Activated naive CD4-positive, alpha-beta T cell treated with anti-CD3 and anti-CD28 coated beads, Interleukin-2, amount 10 ng/mL, durations not matched to agents 7 days and 5 days (primary cell): ENCODE data around the gene SMG6.
A peak's percentile ranks its signal among the peaks of the same experiment; 100 is the strongest.

Experiments used
- CTCF ChIA-PET: fragments of 350-600 bp; sonication (Branson Sonifier 250); formaldehyde crosslinking; loops from one replicate; lab custom pipeline; 2021; ENCODE audit warnings: antibody characterized with exemption; lab: Charles Lee
- DNase-seq: peaks from one replicate; pipeline ENCODE4 v3.0.0-alpha.2; 2020
- H3K27ac Mint-ChIP-seq: one replicate; pipeline ENCODE4 v1.8.0; 2021; ENCODE audit warnings: mild to moderate bottlenecking, moderate library complexity, mixed read lengths
- H3K27me3 Mint-ChIP-seq: one replicate; pipeline ENCODE4 v1.8.0; 2021; ENCODE audit warnings: mild to moderate bottlenecking, mixed read lengths
- H3K36me3 Mint-ChIP-seq: one replicate; pipeline ENCODE4 v1.8.0; 2021; ENCODE audit warnings: mixed read lengths
- H3K4me1 Mint-ChIP-seq: one replicate; pipeline ENCODE4 v1.8.0; 2021; ENCODE audit warnings: mixed read lengths
- H3K4me3 Mint-ChIP-seq: one replicate; pipeline ENCODE4 v1.8.0; 2021; ENCODE audit warnings: mild to moderate bottlenecking, moderate library complexity, mixed read lengths
- H3K9me3 Mint-ChIP-seq: one replicate; pipeline ENCODE4 v1.8.0; 2021; ENCODE audit warnings: mixed read lengths

Gene SMG6

GRCh38 chr17:2061441-2061958 lies 242.1 kb downstream of the SMG6 start:
- Mint-ChIP-seq H3K36me3 (peaks cover 58% of the 10 kb centered on the region), H3K27me3 (peaks cover 17% of the 10 kb centered on the region), H3K9me3 (no peaks in the 10 kb centered on the region), H3K27ac (no peak overlapping the region), H3K4me1 (peaks cover 42% of the 10 kb centered on the region), H3K4me3 (no peak overlapping the region)
- no peak for DNase-seq
- CTCF ChIA-PET, result interaction anchor here (7.5 kb wide), 1 partner anchor 184 kb away, joined by 147 read pairs; no protein-coding TSS in a partner anchor

- Mint-ChIP-seq H3K27ac (no peak overlapping the region), H3K4me3 (no peak overlapping the region), H3K4me1 (peaks cover 42% of the 10 kb centered on the region), H3K27me3 (peaks cover 18% of the 10 kb centered on the region), H3K36me3 (peaks cover 53% of the 10 kb centered on the region), H3K9me3 (no peaks in the 10 kb centered on the region)
- DNase-seq, result no peak
- CTCF ChIA-PET, result interaction anchor here (1.0 to 7.5 kb wide), 2 partner anchors 115 to 184 kb away, joined by 3 to 147 read pairs; no protein-coding TSS in a partner anchor
Measured at GRCh38 chr17:2060681-2061440, 242.7 kb downstream of the SMG6 start.

- Mint-ChIP-seq H3K9me3 (no peaks in the 10 kb centered on the region), H3K36me3 (peaks cover 49% of the 10 kb centered on the region), H3K4me1 (peaks cover 39% of the 10 kb centered on the region), H3K27ac (peak overlapping the region; percentile 29), H3K27me3 (peaks cover 18% of the 10 kb centered on the region), H3K4me3 (no peak overlapping the region)
- DNase-seq, result no peak
- CTCF ChIA-PET, result interaction anchor here (0.6 to 7.5 kb wide), 5 partner anchors 31 to 356 kb away, joined by 3 to 147 read pairs (median 5); no protein-coding TSS in a partner anchor
Measured at GRCh38 chr17:2060385-2060658, 243.3 kb downstream of the SMG6 start.

GRCh38 chr17:2059547-2060384 lies 243.8 kb downstream of the SMG6 start:
- peak overlapping the region; percentile 64 for H3K4me3 Mint-ChIP-seq
- peak overlapping the region; percentile 67 for H3K27ac Mint-ChIP-seq
- H3K4me1 Mint-ChIP-seq, result peaks cover 37% of the 10 kb centered on the region
- DNase-seq, result no peak
- H3K36me3 Mint-ChIP-seq, result peaks cover 45% of the 10 kb centered on the region
- CTCF ChIA-PET, result interaction anchor here (0.6 to 7.5 kb wide), 6 partner anchors 31 to 356 kb away, joined by 3 to 147 read pairs (median 7); no protein-coding TSS in a partner anchor
- H3K9me3 Mint-ChIP-seq, result no peaks in the 10 kb centered on the region
- peaks cover 20% of the 10 kb centered on the region for H3K27me3 Mint-ChIP-seq

GRCh38 chr17:2058586-2059546 lies 244.7 kb downstream of the SMG6 start:
- Mint-ChIP-seq H3K9me3 (no peaks in the 10 kb centered on the region), H3K27me3 (peaks cover 28% of the 10 kb centered on the region), H3K36me3 (peaks cover 41% of the 10 kb centered on the region), H3K4me3 (peak overlapping the region; percentile 64), H3K4me1 (peaks cover 39% of the 10 kb centered on the region), H3K27ac (peak overlapping the region; percentile 58)
- peak; percentile 82 for DNase-seq
- CTCF ChIA-PET, result interaction anchor here (0.9 to 7.5 kb wide), 18 partner anchors 8 to 357 kb away, joined by 3 to 147 read pairs (median 5); partner anchors contain the start of gene TSR1

GRCh38 chr17:2057760-2058585 lies 245.6 kb downstream of the SMG6 start:
- H3K4me1 Mint-ChIP-seq, result peaks cover 43% of the 10 kb centered on the region
- peaks cover 37% of the 10 kb centered on the region for H3K27me3 Mint-ChIP-seq
- CTCF ChIA-PET, result interaction anchor here (0.9 to 7.5 kb wide), 23 partner anchors 9 to 358 kb away, joined by 3 to 147 read pairs (median 5); partner anchors contain the start of gene TSR1
- peak overlapping the region; percentile 58 for H3K4me3 Mint-ChIP-seq
- peaks cover 36% of the 10 kb centered on the region for H3K36me3 Mint-ChIP-seq
- no peak for DNase-seq
- peak overlapping the region; percentile 58 for H3K27ac Mint-ChIP-seq
- H3K9me3 Mint-ChIP-seq, result no peaks in the 10 kb centered on the region

- H3K27ac Mint-ChIP-seq, result no peak overlapping the region
- peaks cover 40% of the 10 kb centered on the region for H3K4me1 Mint-ChIP-seq
- no peak for DNase-seq
- CTCF ChIA-PET, result interaction anchor here (0.9 to 7.5 kb wide), 20 partner anchors 12 to 359 kb away, joined by 3 to 147 read pairs (median 4); no protein-coding TSS in a partner anchor
- H3K27me3 Mint-ChIP-seq, result peaks cover 39% of the 10 kb centered on the region
- no peaks in the 10 kb centered on the region for H3K9me3 Mint-ChIP-seq
- no peak overlapping the region for H3K4me3 Mint-ChIP-seq
- H3K36me3 Mint-ChIP-seq, result peaks cover 29% of the 10 kb centered on the region
Measured at GRCh38 chr17:2057175-2057759, 246.3 kb downstream of the SMG6 start.

GRCh38 chr17:2056206-2057174 lies 247.1 kb downstream of the SMG6 start:
- Mint-ChIP-seq H3K36me3 (peaks cover 23% of the 10 kb centered on the region), H3K9me3 (no peaks in the 10 kb centered on the region), H3K27ac (peak overlapping the region; percentile 88), H3K4me3 (peak overlapping the region; percentile 77), H3K27me3 (peaks cover 47% of the 10 kb centered on the region), H3K4me1 (peaks cover 41% of the 10 kb centered on the region)
- CTCF ChIA-PET, result interaction anchor here (0.7 to 7.5 kb wide), 21 partner anchors 12 to 359 kb away, joined by 3 to 147 read pairs (median 4); no protein-coding TSS in a partner anchor
- DNase-seq, result peak; percentile 70

GRCh38 chr17:2055292-2056205 lies 248.0 kb downstream of the SMG6 start:
- CTCF ChIA-PET, result interaction anchor here (0.7 to 7.5 kb wide), 27 partner anchors 10 to 363 kb away, joined by 3 to 147 read pairs (median 5); partner anchors contain the start of gene TSR1
- peak; percentile 77 for DNase-seq
- H3K36me3 Mint-ChIP-seq, result peaks cover 16% of the 10 kb centered on the region
- peaks cover 56% of the 10 kb centered on the region for H3K27me3 Mint-ChIP-seq
- peaks cover 39% of the 10 kb centered on the region for H3K4me1 Mint-ChIP-seq
- peak overlapping the region; percentile 77 for H3K4me3 Mint-ChIP-seq
- peak overlapping the region; percentile 83 for H3K27ac Mint-ChIP-seq
- no peaks in the 10 kb centered on the region for H3K9me3 Mint-ChIP-seq

GRCh38 chr17:2054512-2055291 lies 248.9 kb downstream of the SMG6 start, which contains the start of gene HIC1:
Gene HIC1, plus strand, starts transcription at chr17:2055103. Its CDS starts 1,588 bp downstream, at chr17:2056691.
- H3K4me3 Mint-ChIP-seq, result peak within 1 kb of the TSS; percentile 76
- H3K36me3 Mint-ChIP-seq, result peaks cover 11% of the 10 kb centered on the region
- CTCF ChIA-PET, result interaction anchor here (0.6 to 7.5 kb wide), 30 partner anchors 11 to 364 kb away, joined by 3 to 147 read pairs (median 4); partner anchors contain the start of gene TSR1
- H3K4me1 Mint-ChIP-seq, result peaks cover 32% of the 10 kb centered on the region
- H3K9me3 Mint-ChIP-seq, result no peaks in the 10 kb centered on the region
- peak; percentile 84 for DNase-seq
- H3K27ac Mint-ChIP-seq, result peak within 1 kb of the TSS; percentile 83
- peaks cover 56% of the 10 kb centered on the region for H3K27me3 Mint-ChIP-seq
